Measurements from ENCODE around the gene UAP1L1.

UAP1L1 gene

DNA sequence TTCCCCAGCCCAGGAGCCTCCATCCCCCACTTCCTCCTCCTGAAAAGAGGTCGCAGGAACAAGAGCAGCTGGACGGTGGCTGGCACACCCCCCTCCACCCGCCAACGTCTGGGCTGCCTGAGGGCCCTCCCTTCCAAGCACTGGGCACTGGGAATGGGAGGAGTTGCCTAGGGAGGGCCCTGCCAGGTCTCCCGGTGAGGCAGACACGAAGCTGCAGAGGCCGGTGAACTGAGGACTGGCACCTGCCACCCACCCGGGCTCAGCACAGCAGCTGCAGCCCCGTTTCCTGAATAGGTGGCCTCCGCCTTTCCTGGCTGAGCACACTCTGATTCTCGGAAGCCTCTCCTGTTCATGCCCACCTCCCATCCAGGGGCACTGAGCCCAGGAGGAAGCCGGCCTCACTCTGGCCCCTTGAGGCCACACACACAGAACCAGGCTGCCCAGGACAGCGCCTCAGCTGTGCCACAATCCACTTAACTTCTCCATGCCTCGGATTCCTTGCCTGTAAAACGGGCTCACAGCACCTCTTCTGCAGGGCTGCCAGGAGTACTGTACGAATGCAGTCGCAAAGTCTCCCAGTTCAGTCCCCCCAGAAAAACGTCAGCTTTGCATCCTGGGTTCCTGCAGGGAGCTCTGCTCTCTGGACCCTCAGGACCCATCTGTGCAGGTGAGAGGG, 32.7 kb upstream of the UAP1L1 start:
- peak overlapping the region; percentile 83 for H3K4me3 ChIP-seq (ENCODE audit: low read depth, low read length)
- H3K27me3 ChIP-seq = peaks cover 8% of the 10 kb centered on the region
- peaks cover 14% of the 10 kb centered on the region for H3K4me1 ChIP-seq
- peaks cover 11% of the 10 kb centered on the region for H3K36me3 ChIP-seq
- no peak for DNase-seq
- H3K9me3 ChIP-seq = no peaks in the 10 kb centered on the region
- TF ChIP-seq, protein P1, sequence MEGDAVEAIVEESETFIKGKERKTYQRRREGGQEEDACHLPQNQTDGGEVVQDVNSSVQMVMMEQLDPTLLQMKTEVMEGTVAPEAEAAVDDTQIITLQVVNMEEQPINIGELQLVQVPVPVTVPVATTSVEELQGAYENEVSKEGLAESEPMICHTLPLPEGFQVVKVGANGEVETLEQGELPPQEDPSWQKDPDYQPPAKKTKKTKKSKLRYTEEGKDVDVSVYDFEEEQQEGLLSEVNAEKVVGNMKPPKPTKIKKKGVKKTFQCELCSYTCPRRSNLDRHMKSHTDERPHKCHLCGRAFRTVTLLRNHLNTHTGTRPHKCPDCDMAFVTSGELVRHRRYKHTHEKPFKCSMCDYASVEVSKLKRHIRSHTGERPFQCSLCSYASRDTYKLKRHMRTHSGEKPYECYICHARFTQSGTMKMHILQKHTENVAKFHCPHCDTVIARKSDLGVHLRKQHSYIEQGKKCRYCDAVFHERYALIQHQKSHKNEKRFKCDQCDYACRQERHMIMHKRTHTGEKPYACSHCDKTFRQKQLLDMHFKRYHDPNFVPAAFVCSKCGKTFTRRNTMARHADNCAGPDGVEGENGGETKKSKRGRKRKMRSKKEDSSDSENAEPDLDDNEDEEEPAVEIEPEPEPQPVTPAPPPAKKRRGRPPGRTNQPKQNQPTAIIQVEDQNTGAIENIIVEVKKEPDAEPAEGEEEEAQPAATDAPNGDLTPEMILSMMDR (IDR thresholded peaks at IDR 0.05; ENCODE audit: low read depth, low read length) = no peak

DNA sequence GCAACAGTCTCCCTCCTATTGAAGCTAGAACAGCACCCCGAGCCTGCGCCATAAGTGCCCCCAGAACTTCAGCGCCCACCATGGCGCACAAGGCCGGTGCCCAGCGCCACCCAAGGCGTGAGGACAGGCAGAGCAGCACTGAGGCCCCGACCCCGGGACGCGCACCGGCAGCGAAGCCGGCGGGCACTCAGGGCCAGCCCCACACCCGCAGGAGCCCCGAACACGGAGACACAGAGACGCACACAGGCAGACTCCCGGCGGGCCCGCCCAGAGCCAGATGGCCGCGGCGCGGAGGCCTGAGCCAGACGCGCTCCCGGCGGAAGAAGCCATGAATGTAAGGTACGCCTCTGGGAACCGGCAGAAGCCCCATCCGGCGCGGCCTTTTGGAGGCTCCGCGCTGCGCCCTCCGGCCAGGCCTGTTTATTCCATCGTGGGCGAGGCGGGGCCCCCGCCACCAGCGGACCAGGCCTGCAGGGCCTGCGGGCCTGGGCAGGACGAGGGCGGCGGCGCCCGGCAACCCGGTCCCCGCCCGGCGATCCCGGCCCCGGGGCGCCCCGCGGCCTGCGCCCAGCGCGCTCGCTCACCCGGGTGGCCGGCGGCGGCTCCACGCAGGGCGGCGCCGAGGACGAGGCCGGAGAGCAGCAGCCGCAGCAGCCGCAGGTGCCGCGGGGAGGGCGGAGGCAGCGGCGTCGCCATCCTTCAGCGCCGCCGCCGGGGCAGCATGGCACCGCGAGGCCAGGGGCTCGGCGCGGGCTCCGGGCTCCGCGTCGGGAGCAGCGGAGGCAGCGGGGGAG, 31.8 kb upstream of the UAP1L1 start:
- peaks cover 14% of the 10 kb centered on the region for H3K4me1 ChIP-seq
- no peaks in the 10 kb centered on the region for H3K9me3 ChIP-seq
- peak; percentile 79 for DNase-seq
- peak overlapping the region; percentile 83 for H3K4me3 ChIP-seq (ENCODE audit: low read depth, low read length)
- peaks cover 6% of the 10 kb centered on the region; the same call in 1 of the 2 replicates for H3K36me3 ChIP-seq
- peaks cover 9% of the 10 kb centered on the region for H3K27me3 ChIP-seq
- TF ChIP-seq, protein P1 (IDR thresholded peaks at IDR 0.05; ENCODE audit: low read depth, low read length) = no peak

DNA sequence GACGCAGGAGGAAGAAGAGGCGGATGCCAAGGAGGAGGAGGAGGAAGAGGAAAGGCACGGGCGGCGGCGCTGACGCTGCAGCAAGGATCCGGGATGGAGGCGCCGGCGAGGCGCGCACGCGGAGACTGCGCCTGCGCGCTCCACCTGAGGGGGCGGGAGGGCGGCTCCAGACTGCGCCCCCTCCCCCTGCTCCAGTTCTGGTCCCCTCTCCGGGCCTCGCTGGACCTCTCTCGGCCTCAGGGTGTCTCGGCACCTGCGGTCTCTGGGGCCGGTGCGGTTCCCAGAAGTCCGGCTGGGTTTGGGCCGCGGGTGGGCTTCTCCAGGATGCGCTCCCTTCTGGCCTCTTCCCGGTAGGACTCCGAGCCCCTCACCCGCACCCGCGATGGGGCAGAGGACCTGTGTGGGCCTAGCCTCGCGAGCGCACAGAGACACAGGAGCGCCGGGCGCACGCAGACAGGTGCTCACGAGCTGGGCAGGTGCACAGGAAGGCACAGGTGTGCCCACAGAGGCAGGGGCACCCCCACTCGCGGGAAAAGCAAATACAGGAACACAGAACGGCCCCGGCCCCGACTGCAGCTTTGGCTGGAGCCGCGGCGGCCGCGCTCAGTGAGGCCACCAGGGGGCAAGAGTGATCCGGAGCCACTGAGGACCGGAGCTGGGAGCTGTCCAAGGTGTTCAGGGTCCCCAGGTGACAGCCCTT, 31.1 kb upstream of the UAP1L1 start, which contains the start of gene NPDC1:
TSS of gene NPDC1 (minus strand) at position 90 of the 700 bp plus-strand sequence. CDS start 188 bp downstream, outside the sequence.
- no peaks in the 10 kb centered on the region for H3K36me3 ChIP-seq
- DNase-seq = peak; percentile 90
- H3K4me1 ChIP-seq = peaks cover 14% of the 10 kb centered on the region
- no peaks in the 10 kb centered on the region for H3K9me3 ChIP-seq
- peak within 1 kb of the TSS; percentile 83 for H3K4me3 ChIP-seq (ENCODE audit: low read depth, low read length)
- H3K27me3 ChIP-seq = peaks cover 9% of the 10 kb centered on the region
- TF ChIP-seq, protein P1 (IDR thresholded peaks at IDR 0.05; ENCODE audit: low read depth, low read length) = peak; percentile 82

DNA sequence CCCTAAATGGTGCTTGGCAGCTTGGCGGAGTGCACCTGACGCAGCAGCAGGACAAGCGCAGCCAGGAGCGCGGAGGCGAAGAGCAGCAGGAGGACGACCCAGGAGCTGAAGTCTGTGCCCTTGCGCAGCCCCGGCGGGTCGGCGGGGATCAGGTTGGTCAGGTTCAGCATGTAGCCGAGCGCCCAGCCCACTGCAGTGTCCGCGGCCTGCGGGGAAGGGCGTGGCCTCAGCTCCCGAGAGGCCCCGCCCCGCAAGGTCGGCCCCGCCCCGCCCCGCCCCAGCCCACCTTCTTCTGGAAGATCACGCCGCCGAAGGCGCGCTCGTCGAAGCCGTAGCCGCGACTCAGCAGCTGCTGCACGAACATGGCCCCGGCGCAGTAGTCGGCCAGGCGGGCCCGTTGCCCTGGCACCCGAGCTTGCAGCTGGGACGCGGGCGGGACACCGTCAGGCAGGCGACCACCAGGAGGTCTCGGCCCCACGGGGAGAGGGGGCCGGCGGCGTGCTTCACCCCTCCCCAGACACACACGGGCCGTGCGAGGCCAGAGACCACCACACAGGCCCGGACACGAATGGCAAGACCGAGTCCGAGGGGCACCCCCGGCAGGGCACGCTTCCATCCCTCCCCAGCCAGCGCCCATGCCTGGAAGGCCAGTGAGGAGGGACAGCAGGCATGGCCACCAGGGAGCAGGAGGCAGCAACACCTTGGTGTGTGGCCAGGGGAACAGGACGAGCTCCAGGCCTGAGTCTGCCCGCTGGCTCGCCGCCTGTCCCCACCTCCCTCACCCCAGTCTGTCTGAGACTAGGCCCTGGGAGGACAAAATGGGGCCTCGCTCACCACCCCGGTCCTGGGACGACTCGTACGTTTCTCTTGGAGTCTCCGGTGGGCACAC, 28.4 kb upstream of the UAP1L1 start:
- H3K4me1 ChIP-seq = peaks cover 6% of the 10 kb centered on the region
- H3K27me3 ChIP-seq = peaks cover 9% of the 10 kb centered on the region
- H3K4me3 ChIP-seq (ENCODE audit: low read depth, low read length) = no peak overlapping the region
- DNase-seq = no peak
- H3K36me3 ChIP-seq = no peaks in the 10 kb centered on the region
- TF ChIP-seq, protein P1 (IDR thresholded peaks at IDR 0.05; ENCODE audit: low read depth, low read length) = no peak
- no peaks in the 10 kb centered on the region for H3K9me3 ChIP-seq

DNA sequence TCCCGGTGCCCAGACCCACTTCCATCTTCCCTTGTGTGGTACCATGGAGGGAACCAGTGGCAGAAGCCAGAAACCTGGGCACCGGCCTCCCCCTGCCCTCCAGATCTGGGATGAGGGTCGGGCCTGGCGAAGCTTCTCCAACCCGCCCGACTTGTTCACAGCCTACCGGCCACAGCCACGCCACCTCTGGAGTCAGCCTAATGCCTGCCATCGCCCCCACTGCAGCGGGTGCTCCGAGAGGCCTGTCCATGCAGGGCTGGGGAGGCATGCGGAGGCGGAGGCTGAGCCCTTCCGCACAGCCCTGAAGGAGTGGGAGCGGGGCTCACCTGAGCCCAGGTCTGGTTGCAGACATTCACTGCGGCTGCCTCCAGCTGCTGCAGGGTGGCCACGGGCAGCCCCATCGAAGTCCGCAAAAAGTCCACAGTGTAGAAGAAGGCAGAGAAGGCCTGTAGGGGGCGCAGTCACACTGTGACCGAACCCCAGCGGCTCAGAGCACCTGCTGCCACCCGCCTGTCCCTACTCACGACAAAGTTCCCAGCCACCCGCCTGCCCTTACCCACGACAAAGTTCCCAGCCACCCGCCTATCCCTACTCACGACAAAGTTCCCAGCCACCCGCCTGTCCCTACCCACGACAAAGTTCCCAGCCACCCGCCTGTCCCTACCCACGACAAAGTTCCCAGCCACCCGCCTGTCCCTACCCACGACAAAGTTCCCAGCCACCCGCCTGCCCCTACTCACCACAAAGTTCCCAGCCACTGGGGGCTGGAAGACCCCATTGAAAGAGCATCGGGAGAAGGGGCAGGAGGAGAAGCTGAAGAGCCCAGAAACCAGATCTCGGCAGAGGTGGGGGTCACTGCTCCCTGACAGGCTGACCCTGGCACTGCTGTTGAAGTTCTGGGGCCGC, 27.5 kb upstream of the UAP1L1 start:
- H3K4me1 ChIP-seq = peaks cover 5% of the 10 kb centered on the region; the same call in 1 of the 2 replicates
- no peaks in the 10 kb centered on the region for H3K9me3 ChIP-seq
- DNase-seq = peak; percentile 84
- H3K36me3 ChIP-seq = no peaks in the 10 kb centered on the region
- no peak overlapping the region for H3K4me3 ChIP-seq (ENCODE audit: low read depth, low read length)
- TF ChIP-seq, protein P1 (IDR thresholded peaks at IDR 0.05; ENCODE audit: low read depth, low read length) = peak; percentile 70
- H3K27me3 ChIP-seq = peaks cover 9% of the 10 kb centered on the region

Data from BE2C (cell line).